A172 (cell line): ENCODE results near the gene CYSTM1. TPM values are rescaled to one million over a fixed set of nuclear protein-coding genes. Genes with fewer than 3 reads are reported as not detected.
A peak's percentile ranks its signal among the peaks of the same experiment; 100 is the strongest.
"Not testable (repeated sequence)": the region's sequence is repeated elsewhere in the genome, so short reads cannot be mapped to it uniquely, and the experiment has no call there.

Experiments
- DNase-seq: peaks from one replicate; pipeline ENCODE4 v3.0.0-alpha.2; 2015; ENCODE audit warnings: low spot score
- total RNA-seq: library from RNA; depleted of rRNA; stranded (reverse); fragments of >200 nt; shearing (Covaris generic); gene quantifications from 2 replicates; pipeline ENCODE4 v1.2.3, GENCODE V29; 2014

The CYSTM1 gene
- total RNA-seq, 1 experiment from 2014 or later, result 48.4 TPM

DNA sequence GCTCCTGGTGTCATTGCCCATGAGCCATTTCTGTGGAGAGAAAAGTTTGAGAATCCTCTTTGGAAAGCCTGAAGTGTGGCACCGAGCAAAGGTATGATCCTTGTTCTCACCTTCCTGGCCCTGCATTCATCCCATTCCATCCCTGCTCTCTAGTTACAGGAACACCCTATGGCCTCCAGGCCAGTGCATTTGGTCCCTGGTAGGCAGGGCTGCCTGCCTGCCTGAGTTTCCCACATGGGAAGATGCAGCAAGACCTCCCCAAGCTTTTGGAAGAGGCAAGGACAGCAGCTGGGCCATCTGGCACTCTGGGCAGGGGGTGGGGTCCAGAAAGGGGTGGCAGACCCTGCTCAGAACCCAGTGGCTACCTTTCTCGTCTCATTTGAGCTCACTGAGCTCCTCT lies 24.8 kb upstream of the CYSTM1 start:
- DNase-seq, result no peak

DNA sequence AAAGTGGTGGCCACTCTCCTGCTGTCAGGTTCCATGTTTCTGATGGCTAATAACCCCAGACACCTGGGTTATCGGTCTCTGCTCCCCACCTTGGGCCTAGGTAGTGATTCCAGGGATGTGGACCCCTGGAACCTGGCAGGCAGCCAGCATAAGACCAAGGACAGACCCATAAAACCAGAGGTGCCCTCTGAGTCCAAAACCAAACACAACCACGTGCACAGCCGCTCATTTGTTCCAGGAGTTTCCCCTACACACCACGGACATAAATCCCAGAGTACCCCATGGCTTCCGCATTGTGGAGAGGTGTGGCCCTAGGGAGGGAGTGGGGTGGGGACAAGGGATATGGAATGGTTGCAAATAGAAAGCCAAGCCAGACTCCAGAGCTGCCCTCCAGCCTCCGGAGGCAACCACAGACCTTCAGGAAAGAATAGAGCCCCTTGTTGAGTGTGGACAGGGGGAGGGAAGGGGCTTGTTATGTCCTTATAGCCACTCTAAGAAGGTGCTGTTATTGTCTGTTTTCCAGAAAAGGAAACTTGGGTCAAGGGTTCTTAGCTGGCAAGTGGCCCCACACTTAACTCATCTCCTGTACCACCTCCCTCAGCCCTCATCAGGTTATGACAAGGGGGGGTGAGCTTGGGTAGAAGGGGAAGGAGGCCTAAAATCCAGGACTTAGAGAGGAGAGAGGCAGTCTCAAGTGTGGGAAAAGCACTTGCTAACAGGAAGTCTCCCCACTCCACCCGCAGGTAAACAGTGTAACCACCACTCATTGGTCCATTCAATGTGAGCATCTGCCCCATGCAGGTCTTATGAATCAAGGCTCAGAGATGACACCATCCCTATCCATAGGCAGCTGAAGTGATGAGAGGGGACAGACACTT lies 23.6 kb upstream of the CYSTM1 start:
- DNase-seq, result no peak

DNA sequence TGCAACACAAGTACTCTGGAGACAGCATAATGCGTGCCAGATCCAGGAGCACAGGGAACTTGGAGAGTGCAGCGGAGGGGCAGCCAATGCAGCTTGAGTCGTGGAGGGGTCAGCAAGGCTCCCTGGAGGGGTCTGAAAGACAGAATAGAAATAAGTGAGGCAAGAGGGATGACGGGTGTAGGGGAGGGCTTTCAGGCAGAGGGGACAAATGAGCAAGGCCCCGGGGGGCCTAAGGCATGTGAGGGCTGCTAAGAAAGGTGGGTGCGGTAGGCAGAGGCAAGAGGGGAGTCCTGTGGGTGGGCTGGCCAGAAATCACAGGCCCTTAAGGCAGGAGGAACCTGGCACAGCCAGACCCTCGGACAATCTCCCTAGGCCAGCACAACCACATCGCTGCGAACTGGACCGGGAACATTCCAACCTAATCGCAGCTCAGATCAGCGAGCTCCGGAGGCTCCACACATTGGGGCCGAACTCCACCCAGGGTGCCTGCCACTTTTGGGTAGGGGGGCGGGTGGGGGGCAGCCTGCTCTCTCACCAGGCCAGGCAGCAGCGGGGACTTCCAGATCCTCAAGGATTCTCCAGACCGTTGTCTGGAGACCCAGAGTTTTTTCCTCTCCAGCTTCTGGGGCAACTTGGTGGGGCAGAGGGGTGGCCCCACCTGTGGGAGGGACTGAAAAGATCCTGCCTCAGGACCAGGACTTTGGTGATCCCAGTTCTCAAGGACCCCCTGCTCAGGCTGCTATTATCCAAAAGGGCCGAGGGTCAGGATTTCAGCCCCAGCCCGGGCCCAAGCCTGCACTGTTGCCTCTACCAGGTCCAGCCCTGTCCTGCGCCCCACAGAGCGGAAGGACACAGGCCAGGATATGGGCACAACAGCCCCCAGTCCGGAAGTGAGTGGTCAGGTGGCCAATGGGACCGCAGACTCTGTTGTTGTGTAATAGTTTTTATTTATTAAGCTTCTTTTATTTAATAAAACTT lies 22.7 kb upstream of the CYSTM1 start:
- DNase-seq, result no peak

DNA sequence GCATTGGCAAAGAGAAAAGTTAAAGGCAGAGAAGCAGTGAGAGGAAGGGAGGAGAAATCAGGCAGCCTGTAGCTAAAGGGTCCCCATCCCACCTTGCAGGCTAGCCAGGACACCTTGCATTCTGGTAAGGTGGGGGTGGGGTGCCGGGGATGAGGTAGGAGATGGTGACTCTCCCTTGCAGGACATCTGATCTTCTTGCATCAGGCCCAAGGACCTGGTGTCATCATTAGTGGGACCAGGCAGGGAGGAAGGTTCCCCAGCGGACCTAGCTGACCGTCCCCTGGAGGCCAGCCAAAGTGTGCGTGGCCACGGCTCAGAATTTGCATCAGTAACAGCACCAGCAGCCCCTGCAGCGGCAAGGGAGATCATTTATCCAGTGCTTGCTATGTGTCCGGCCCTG lies 21.7 kb upstream of the CYSTM1 start:
- no peak for DNase-seq

GRCh38 chr5:140153905-140154304 lies 21.1 kb upstream of the CYSTM1 start:
- no peak for DNase-seq

GRCh38 chr5:140154710-140155381 lies 20.1 kb upstream of the CYSTM1 start:
- DNase-seq, result not testable (repeated sequence)

- peak; percentile 79 for DNase-seq
Observed at GRCh38 chr5:140157032-140157781, 17.8 kb upstream of the CYSTM1 start.

DNA sequence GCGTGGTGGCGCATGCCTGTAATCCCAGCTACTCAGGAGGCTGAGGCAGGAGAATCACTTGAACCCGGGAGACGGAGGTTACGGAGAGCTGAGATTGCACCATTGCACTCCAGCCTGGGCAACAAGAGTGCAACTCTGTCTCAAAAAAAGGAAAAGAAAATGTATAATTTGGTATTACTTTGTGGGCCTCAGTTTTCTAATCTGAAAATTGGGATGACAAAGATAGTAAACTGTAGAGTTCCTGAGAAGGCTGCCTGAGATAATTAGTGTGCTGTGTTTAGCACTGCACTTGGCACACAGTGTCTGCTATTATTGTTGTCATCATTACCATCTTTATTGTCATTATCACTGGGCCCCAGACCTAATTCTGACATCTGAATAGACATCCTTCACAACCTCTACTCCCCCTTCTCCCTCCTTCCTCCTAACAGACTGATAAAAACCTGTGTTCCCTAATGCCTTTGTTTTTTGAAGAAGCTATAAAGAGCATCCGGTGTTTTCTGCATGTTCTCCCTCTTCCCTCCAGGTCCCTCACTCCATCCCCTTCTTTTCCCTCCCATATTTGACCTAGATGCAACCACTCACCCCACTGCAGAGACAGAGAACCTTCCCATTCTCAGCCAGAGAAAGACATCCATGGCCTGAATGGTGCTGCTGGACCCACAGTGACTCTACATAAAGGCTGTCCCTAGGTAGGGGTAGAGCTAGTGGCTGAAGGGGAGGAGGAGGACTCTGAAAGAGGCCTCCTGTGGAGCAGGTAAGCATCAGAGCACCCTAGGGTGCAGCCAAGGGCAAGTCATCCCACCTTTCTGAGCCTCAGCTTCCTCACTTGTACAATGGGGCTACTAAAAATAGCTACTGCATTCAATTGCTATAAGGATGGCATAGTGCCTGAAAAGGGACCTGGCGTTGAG lies 15.7 kb upstream of the CYSTM1 start:
- DNase-seq, result no peak

- no peak for DNase-seq
Observed at GRCh38 chr5:140162275-140162674, 12.7 kb upstream of the CYSTM1 start.

- DNase-seq, result no peak
Observed at GRCh38 chr5:140162781-140163180, 12.2 kb upstream of the CYSTM1 start.

DNA sequence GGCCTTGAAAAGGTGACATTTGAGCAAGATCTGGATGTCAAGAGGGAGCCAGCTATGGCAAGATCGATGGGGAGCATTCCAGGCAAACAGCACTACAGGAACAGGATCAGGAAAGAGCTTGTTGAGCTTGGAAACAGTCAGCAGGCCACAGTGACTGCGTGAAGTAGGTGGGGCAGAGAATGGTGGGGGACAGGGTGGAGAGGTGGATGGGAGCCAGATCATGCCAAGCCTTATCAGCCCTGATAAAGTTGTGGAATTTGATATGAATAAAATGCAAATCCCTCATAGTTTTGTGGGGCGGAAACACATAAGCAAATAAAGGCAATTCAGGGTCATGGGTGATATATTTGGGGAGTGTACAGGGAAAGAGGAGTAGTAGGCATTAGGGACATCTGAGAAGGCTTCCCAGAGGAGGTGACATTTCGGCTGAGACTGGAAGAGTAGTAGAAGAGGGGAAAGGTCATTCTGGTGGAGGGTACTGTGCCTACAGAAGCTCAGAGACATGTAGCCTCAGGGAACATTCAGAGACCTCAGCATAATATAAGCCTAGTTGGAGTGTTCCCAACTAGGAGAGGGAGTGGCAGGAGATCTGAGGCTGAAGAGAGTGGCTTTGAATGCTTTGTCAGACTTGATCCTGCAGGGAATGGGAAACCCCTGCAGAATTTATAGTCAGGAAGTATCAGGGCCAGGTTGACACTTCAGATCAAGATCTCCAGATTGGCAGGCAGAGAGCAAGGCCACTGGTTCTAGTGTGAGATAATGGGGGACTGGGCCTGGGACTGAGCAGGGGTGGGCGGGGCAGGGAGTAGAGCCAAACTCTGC lies 9.7 kb upstream of the CYSTM1 start:
- no peak for DNase-seq

GRCh38 chr5:140165923-140166270 lies 9.1 kb upstream of the CYSTM1 start:
- no peak for DNase-seq

DNA sequence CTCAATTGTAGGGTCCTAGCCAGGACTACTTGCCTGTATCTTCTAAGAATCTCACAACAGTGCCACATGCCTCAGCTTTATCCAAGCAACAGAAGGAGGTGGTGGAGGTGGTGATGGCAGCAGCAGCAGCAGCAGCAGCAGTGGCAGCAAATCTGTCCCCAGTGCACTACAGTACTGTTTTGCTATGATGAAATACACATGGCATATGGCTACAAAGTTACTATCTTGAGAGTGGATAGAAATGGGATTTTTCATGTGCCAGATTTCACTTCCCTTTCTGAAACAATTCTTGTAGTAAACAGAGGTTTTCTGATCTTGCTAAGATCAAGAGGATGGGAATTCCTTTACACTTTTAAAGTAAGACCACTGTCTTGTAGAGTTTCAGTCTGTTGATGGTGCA lies 8.1 kb upstream of the CYSTM1 start:
- no peak for DNase-seq

DNA sequence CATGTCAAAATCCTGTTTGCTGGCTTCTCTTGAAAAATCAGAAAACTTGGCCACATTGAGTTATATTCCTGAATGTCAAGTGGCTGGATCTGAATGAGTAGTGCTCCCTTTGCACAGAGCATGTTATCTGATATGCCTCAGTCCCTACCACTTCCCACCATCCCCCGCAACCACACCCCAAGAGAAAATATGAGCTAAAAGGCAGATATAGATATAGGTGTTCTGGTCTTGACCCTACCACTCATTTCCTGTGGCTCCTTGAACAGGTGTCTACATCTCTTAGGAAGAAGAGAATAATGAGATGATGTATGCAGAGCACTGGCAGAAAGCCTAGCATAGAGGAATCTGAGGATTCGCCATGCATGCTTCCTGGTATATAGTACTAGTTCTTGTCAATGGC lies 6.6 kb upstream of the CYSTM1 start:
- no peak for DNase-seq

DNA sequence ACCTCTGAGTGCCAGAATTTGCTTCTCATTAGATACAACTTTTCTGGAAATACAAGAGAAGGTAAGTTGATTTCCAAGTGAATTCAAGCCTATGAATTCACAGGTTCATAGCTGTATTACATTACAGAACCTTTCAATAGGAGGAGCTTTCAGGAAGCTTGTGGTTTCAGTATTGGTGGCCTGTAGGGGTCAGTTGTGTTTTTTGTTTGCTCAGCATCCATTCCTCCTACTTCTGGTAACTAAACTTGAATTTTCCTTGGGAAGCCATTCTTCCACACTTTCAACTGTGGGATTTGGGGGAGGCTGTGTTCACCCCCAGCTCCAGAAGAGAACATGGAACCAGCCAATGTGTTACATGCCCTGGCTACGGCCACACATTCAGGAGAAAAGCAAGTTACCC lies 5.6 kb upstream of the CYSTM1 start:
- DNase-seq, result peak; percentile 39

- no peak for DNase-seq
Observed at GRCh38 chr5:140172483-140172882, 2.5 kb upstream of the CYSTM1 start.

DNA sequence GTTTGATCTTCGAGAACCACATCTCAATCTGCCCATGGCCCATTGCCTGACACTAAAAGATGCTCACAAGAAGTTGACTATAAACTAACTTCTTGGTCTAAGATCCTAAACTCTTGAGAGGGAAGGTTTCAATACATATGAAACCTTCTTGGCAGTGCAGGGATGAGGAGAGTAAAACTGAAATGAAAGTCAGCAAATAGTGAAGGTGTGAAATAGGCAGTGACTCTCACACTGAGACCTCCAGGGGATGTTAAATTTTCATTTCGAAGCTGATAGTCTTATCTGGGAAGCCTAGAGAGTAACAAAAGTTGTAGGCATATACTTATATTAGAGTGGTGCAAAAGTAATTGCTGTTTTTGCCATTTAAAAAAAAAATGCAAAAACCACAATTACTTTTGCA lies 974 bp upstream of the CYSTM1 start:
- DNase-seq, result no peak

DNA sequence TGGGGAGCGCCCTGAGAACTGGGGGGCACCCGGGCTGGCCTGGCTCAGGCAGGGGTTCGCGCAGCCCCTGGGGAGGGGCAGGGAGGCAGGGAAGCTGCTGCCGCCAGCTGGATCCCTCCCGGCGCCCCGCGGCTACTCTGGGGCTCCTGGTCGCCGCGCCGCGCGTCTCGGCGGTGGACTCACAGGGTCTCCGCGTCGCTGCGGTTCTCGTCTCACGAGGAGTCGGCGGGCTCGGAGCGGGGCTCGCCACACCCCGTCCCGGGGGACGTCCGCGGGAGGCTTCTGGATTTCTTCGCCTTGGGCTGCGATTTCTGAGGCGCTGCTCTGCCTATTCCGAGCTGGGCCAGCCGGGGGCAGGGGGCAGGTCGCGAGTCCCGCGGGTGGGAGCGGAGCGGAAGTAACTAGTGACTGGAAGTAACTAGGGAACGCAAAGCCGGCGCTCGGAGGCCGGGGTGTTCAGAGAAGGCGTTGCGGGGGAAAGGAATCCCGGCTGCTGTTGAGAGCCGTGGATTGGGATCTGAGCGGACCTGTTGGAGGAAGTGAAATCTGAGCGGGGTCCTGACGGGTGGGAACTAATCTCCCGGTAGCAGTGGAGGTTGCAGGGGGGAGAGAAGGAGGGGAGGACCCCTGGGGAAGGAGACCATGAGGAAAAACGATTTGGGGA lies 511 bp downstream of the CYSTM1 start:
- DNase-seq, result peak; percentile 57

DNA sequence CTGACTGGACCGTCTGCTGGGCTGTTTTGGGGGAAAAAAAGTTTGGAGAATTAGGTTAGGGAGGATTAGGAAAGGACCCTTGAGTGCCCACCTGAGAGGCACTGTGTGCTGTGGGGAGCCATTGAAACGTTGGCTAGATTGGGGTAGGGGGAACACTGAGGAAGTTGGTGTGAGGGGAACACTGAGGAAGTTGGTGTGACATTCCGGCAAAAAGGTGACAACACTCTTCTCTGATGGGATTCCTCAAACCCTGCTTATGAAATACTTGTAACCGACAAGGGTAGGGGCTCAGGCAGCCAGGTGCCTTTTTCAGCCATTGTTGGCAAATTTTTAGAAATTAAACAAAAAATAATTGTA lies 1.0 kb downstream of the CYSTM1 start:
- no peak for DNase-seq
